ENCODE results near the gene FAM167B.

FAM167B gene

GRCh38 chr1:32201011-32201855 lies 45.8 kb upstream of the FAM167B start:
- Histone ChIP-seq H3K27ac (ENCODE audit: low read depth, low read length) (peak overlapping the region; percentile 1; the same call in 1 of the 2 replicates), H3K4me2 (ENCODE audit: low read length) (peak overlapping the region; percentile 83)
- TF ChIP-seq CTCF (IDR thresholded peaks at IDR 0.05; ENCODE audit: low read depth, low read length, poor library complexity, severe bottlenecking) (peak; percentile 40), EZH2phosphoT487 (IDR thresholded peaks at IDR 0.05; ENCODE audit: borderline replicate concordance, low read length) (no peak)

GRCh38 chr1:32204943-32205361 lies 42.1 kb upstream of the FAM167B start:
- Histone ChIP-seq H3K79me2 (ENCODE audit: control insufficient read depth, low read length) (peaks cover 10% of the 10 kb centered on the region), H3K27ac (ENCODE audit: low read depth, low read length) (no peak overlapping the region), H3K4me1 (ENCODE audit: control insufficient read depth, low read length) (peaks cover 44% of the 10 kb centered on the region), H4K20me1 (ENCODE audit: control insufficient read depth, insufficient read depth, low read depth, low read length) (no peaks in the 10 kb centered on the region), H3K4me2 (ENCODE audit: low read length) (peak overlapping the region; percentile 94), H3F3A (ENCODE audit: control insufficient read depth, insufficient read depth) (0 out of 2 replicates have a peak, but pooled peaks cover 4% of the 10 kb centered on the region), H3K4me3 (ENCODE audit: low read length) (peak overlapping the region; percentile 82), H3K9me2 (replicated peaks; ENCODE audit: control insufficient read depth, low read length) (no peaks in the 10 kb centered on the region), H3K27me3 (ENCODE audit: control insufficient read depth, low read length) (no peaks in the 10 kb centered on the region), H3K36me3 (ENCODE audit: control insufficient read depth, low read length) (peaks cover 13% of the 10 kb centered on the region), H3K9me3 (ENCODE audit: control insufficient read depth, insufficient read depth, low read length) (no peaks in the 10 kb centered on the region)
- no peak for TF ChIP-seq CTCF (IDR thresholded peaks at IDR 0.05; ENCODE audit: low read depth, low read length, poor library complexity, severe bottlenecking)
- no peak for TF ChIP-seq EZH2phosphoT487 (IDR thresholded peaks at IDR 0.05; ENCODE audit: borderline replicate concordance, low read length)

More at GRCh38 chr1:32201011-32201855, 45.8 kb upstream of the FAM167B start:
- H3K27me3 ChIP-seq (ENCODE audit: control insufficient read depth, low read length), result no peaks in the 10 kb centered on the region
- H3K9me3 ChIP-seq (ENCODE audit: control insufficient read depth, insufficient read depth, low read length), result no peaks in the 10 kb centered on the region
- H3K4me1 ChIP-seq (ENCODE audit: control insufficient read depth, low read length), result peaks cover 43% of the 10 kb centered on the region
- H3F3A ChIP-seq (ENCODE audit: control insufficient read depth, insufficient read depth), result peaks cover 11% of the 10 kb centered on the region; the same call in 1 of the 2 replicates
- peaks cover 26% of the 10 kb centered on the region for H3K36me3 ChIP-seq (ENCODE audit: control insufficient read depth, low read length)
- H3K79me2 ChIP-seq (ENCODE audit: control insufficient read depth, low read length), result peaks cover 7% of the 10 kb centered on the region
- H3K9me2 ChIP-seq (replicated peaks; ENCODE audit: control insufficient read depth, low read length), result no peaks in the 10 kb centered on the region
- peak overlapping the region; percentile 86 for H3K4me3 ChIP-seq (ENCODE audit: low read length)
- H4K20me1 ChIP-seq (ENCODE audit: control insufficient read depth, insufficient read depth, low read depth, low read length), result no peaks in the 10 kb centered on the region

GRCh38 chr1:32205401-32206370 lies 41.3 kb upstream of the FAM167B start, which contains the start of gene IQCC:
Gene IQCC, plus strand, starts transcription at chr1:32205671. Its CDS starts 11 bp downstream, at chr1:32205682.
- Histone ChIP-seq H3K4me1 (ENCODE audit: control insufficient read depth, low read length) (peaks cover 36% of the 10 kb centered on the region), H3F3A (ENCODE audit: control insufficient read depth, insufficient read depth) (0 out of 2 replicates have a peak, but pooled peaks cover 4% of the 10 kb centered on the region), H3K4me2 (ENCODE audit: low read length) (peak within 1 kb of the TSS; percentile 94), H3K9me3 (ENCODE audit: control insufficient read depth, insufficient read depth, low read length) (no peaks in the 10 kb centered on the region), H3K4me3 (ENCODE audit: low read length) (peak within 1 kb of the TSS; percentile 82), H3K9me2 (replicated peaks; ENCODE audit: control insufficient read depth, low read length) (no peaks in the 10 kb centered on the region), H3K79me2 (ENCODE audit: control insufficient read depth, low read length) (peaks cover 10% of the 10 kb centered on the region), H3K27ac (ENCODE audit: low read depth, low read length) (no peak within 1 kb of the TSS), H4K20me1 (ENCODE audit: control insufficient read depth, insufficient read depth, low read depth, low read length) (no peaks in the 10 kb centered on the region), H3K27me3 (ENCODE audit: control insufficient read depth, low read length) (no peaks in the 10 kb centered on the region), H3K36me3 (ENCODE audit: control insufficient read depth, low read length) (peaks cover 13% of the 10 kb centered on the region)
- TF ChIP-seq CTCF (IDR thresholded peaks at IDR 0.05; ENCODE audit: low read depth, low read length, poor library complexity, severe bottlenecking) (no peak), EZH2phosphoT487 (IDR thresholded peaks at IDR 0.05; ENCODE audit: borderline replicate concordance, low read length) (no peak)

Measured in DOHH2 (cell line).